Thyroid gland (tissue), 4 donors: ENCODE measurements around the gene HOXD3. TPM values are rescaled to one million over a fixed set of nuclear protein-coding genes. Genes with fewer than 3 reads are reported as not detected.

Source experiments
- DNase-seq, 2 donors: peaks; one replicate each; pipeline ENCODE4 v3.0.0-alpha.2; 2019
- H3K27ac ChIP-seq, 3 donors: fragments of 200-600 bp; sonication (generic); 1 replicate in 2 of 3; 2 replicates in 1 of 3; pipeline ENCODE4 v1.5.1; 2016 to 2019; ENCODE audit warnings: mild to moderate bottlenecking in 1 of 3, moderate library complexity in 1 of 3
- H3K27me3 ChIP-seq: fragments of 200-600 bp; sonication (generic); one replicate; pipeline ENCODE4 v1.5.1; 2019
- H3K36me3 ChIP-seq, 2 donors: fragments of 200-600 bp; sonication (generic); one replicate each; pipeline ENCODE4 v1.5.1; 2016 to 2019
- H3K4me1 ChIP-seq, 2 donors: fragments of 200-600 bp; sonication (generic); one replicate each; pipeline ENCODE4 v1.5.1; 2017 to 2019
- H3K4me3 ChIP-seq, 3 donors: fragments of 200-600 bp; sonication (generic); replicated peaks in 1 of 3; 1 replicate in 2 of 3; 2 replicates in 1 of 3; pipeline ENCODE4 v1.5.1; 2016; ENCODE audit warnings: mild to moderate bottlenecking in 1 of 3
- H3K9me3 ChIP-seq: fragments of 200-600 bp; sonication (generic); one replicate; pipeline ENCODE4 v1.5.1; 2017
- CTCF ChIP-seq, 6 experiments: fragments of 200-600 bp in 3 of 6; fragments of 450-650 bp in 3 of 6; sonication (generic) in 3 of 6; IDR thresholded peaks; one replicate each; pipeline ENCODE4 v1.5.1; 2016 to 2019; ENCODE audit warnings: antibody characterized with exemption in 6 of 6, mild to moderate bottlenecking in 2 of 6, inconsistent platforms in 1 of 6, moderate library complexity in 1 of 6
- POLR2A ChIP-seq, 2 donors: fragments of 450-650 bp; IDR thresholded peaks; one replicate each; pipeline ENCODE4 v1.6.1; 2017; ENCODE audit warnings: antibody characterized with exemption in 2 of 2, mild to moderate bottlenecking in 2 of 2, moderate library complexity in 1 of 2
- WGBS, 2 donors: methylation state at CpG; one replicate each; pipeline ENCODE4 v1.1.5; 2017; 5-methylcytosine and 5-hydroxymethylcytosine counted together
- intact Hi-C: fragments of 100-400 bp; cut with DNase I; formaldehyde crosslinking; loops from one replicate; pipeline ENCODE4 v1.15.1; 2023
- microRNA counts, 2 donors: library from miRNA; unstranded; fragments of <30 nt; microRNA quantifications; one replicate each; lab custom pipeline; 2016 to 2017
- microRNA-seq: library from miRNA; unstranded; fragments of <30 nt; microRNA quantifications from one replicate; pipeline ENCODE4, GENCODE V29; 2016
- small RNA-seq: library from RNA; depleted of rRNA; stranded (forward); fragments of <200 nt; gene quantifications from one replicate; pipeline ENCODE3, GENCODE V24; 2016
- total RNA-seq, 4 donors: library from RNA; depleted of rRNA; stranded (reverse); fragments of >200 nt; gene quantifications; one replicate each; pipeline ENCODE4 v1.2.3, GENCODE V29; 2016

The HOXD3 gene
- total RNA-seq, 4 donors from 2014 or later = 0.75 to 5.0 (median 3.1) TPM

- Histone ChIP-seq H3K9me3 (no peaks in the 10 kb centered on the region), H3K27me3 (no peaks in the 10 kb centered on the region), H3K36me3 (no peaks in the 10 kb centered on the region), H3K4me1 (no peaks in the 10 kb centered on the region), H3K4me3 (no peak overlapping the region), H3K27ac (no peak overlapping the region)
- 95 to 97% methylated on average over 2 of the region's 2 CpGs for WGBS, 2 donors
- no peak for TF ChIP-seq POLR2A (IDR thresholded peaks at IDR 0.05)
- intact Hi-C loops = no loop called here
- DNase-seq = no peak
Measured at GRCh38 chr2:176206136-176206535, 49.0 kb downstream of the HOXD3 start.

- no peaks in the 10 kb centered on the region for H3K36me3 ChIP-seq
- H3K27me3 ChIP-seq = no peaks in the 10 kb centered on the region
- intact Hi-C loops = no loop called here
- H3K4me1 ChIP-seq = no peaks in the 10 kb centered on the region
- 69 to 80% methylated on average over 2 of the region's 2 CpGs for WGBS, 2 donors
- TF ChIP-seq POLR2A (IDR thresholded peaks at IDR 0.05) = no peak
- TF ChIP-seq CTCF (IDR thresholded peaks at IDR 0.05) = no peak
- no peak overlapping the region for H3K4me3 ChIP-seq
- no peak overlapping the region for H3K27ac ChIP-seq
- H3K9me3 ChIP-seq = no peaks in the 10 kb centered on the region
- DNase-seq = no peak
Measured at GRCh38 chr2:176206682-176207081, 49.6 kb downstream of the HOXD3 start.

GRCh38 chr2:176211110-176211509, 54.0 kb downstream of the HOXD3 start:
- 46 to 75% methylated on average over 1 of the region's 1 CpG for WGBS, 2 donors
- no peak for TF ChIP-seq CTCF (IDR thresholded peaks at IDR 0.05)
- H3K9me3 ChIP-seq = no peaks in the 10 kb centered on the region
- no peak overlapping the region for H3K4me3 ChIP-seq
- DNase-seq = no peak
- no peak overlapping the region for H3K27ac ChIP-seq
- H3K27me3 ChIP-seq = no peaks in the 10 kb centered on the region
- no peaks in the 10 kb centered on the region for H3K4me1 ChIP-seq
- intact Hi-C loops = no loop called here
- no peaks in the 10 kb centered on the region for H3K36me3 ChIP-seq

GRCh38 chr2:176212276-176212675, 55.2 kb downstream of the HOXD3 start:
- Histone ChIP-seq H3K9me3 (no peaks in the 10 kb centered on the region), H3K36me3 (no peaks in the 10 kb centered on the region), H3K4me3 (no peak overlapping the region), H3K27ac (no peak overlapping the region), H3K27me3 (no peaks in the 10 kb centered on the region), H3K4me1 (no peaks in the 10 kb centered on the region)
- no peak for TF ChIP-seq POLR2A (IDR thresholded peaks at IDR 0.05)
- TF ChIP-seq CTCF (IDR thresholded peaks at IDR 0.05) = no peak
- intact Hi-C loops = no loop called here
- no peak for DNase-seq

GRCh38 chr2:176213406-176213805, 56.3 kb downstream of the HOXD3 start:
- TF ChIP-seq CTCF (IDR thresholded peaks at IDR 0.05) (no peak), POLR2A (IDR thresholded peaks at IDR 0.05) (no peak)
- Histone ChIP-seq H3K27ac (no peak overlapping the region), H3K4me1 (no peaks in the 10 kb centered on the region), H3K4me3 (no peak overlapping the region), H3K9me3 (no peaks in the 10 kb centered on the region), H3K27me3 (no peaks in the 10 kb centered on the region), H3K36me3 (no peaks in the 10 kb centered on the region)
- intact Hi-C loops = no loop called here
- 54 to 68% methylated on average over 1 of the region's 1 CpG for WGBS, 2 donors
- DNase-seq = no peak

MicroRNAs encoded within 50 kb of the gene (microRNA counts, 767-probe panel; counts per million panel counts)
- 2,712 to 4,256 counts per million in 2 donors for microRNA hsa-miR-10b-5p (lab: Ali Mortazavi, UCI)

Small RNA genes within 50 kb of the gene (microRNA-seq; reads per million reads assigned to microRNA genes)
- gene MIR10B = 5,733 reads per million, percentile 91 among the genes with 10 or more reads in this experiment

Small RNA genes within 50 kb of the gene (small RNA-seq; reads per million reads assigned to genes)
- gene MIR10B = 21,101 reads per million, percentile 100 among the genes with 10 or more reads in this experiment

Other genes starting within 250 kb of the HOXD3 start
- 10 to 100 TPM; 18.9 to 48.1 (median 20.2) TPM for gene LNPK, start 155.0 kb upstream of the HOXD3 start, total RNA-seq
- gene EVX2, start 73.3 kb upstream of the HOXD3 start, total RNA-seq = not detected
- not detected for gene HOXD13, start 64.6 kb upstream of the HOXD3 start, total RNA-seq
- not detected for gene HOXD12, start 57.5 kb upstream of the HOXD3 start, total RNA-seq
- not detected for gene HOXD11, start 50.0 kb upstream of the HOXD3 start, total RNA-seq
- gene HOXD10, start 40.5 kb upstream of the HOXD3 start, total RNA-seq = under 1 TPM in 2 of 4 donors, not detected in 2; 0.33 to 0.54 TPM
- gene HOXD9, start 34.6 kb upstream of the HOXD3 start, total RNA-seq = 1 to 10 TPM in 3 of 4 donors, under 1 TPM in 1; 0.83 to 3.9 (median 2.3) TPM
- gene HOXD8, start 27.6 kb upstream of the HOXD3 start, total RNA-seq = 10 to 100 TPM in 2 of 4 donors, 1 to 10 TPM in 2; 4.1 to 24.9 (median 9.9) TPM
- gene HOXD4, start 5.8 kb upstream of the HOXD3 start, total RNA-seq = 1 to 10 TPM; 1.6 to 4.8 (median 3.3) TPM
- gene HOXD1, start 31.4 kb downstream of the HOXD3 start, total RNA-seq = under 1 TPM in 2 of 4 donors, not detected in 2; 0.11 to 0.40 TPM
- gene MTX2, start 112.1 kb downstream of the HOXD3 start, total RNA-seq = 10 to 100 TPM; 23.4 to 42.0 (median 33.7) TPM